ENCODE results near the gene PPP1R3C.

GRCh38 chr10:91596825-91597196 lies 36.1 kb downstream of the PPP1R3C start:
- TF ChIP-seq CTCF (conservative IDR thresholded peaks at IDR 0.05; ENCODE audit: low read length) (no peak), EZH2phosphoT487 (IDR thresholded peaks at IDR 0.05; ENCODE audit: borderline replicate concordance) (no peak)
